Measurements from ENCODE around the gene CHSY1.

CHSY1 gene

DNA sequence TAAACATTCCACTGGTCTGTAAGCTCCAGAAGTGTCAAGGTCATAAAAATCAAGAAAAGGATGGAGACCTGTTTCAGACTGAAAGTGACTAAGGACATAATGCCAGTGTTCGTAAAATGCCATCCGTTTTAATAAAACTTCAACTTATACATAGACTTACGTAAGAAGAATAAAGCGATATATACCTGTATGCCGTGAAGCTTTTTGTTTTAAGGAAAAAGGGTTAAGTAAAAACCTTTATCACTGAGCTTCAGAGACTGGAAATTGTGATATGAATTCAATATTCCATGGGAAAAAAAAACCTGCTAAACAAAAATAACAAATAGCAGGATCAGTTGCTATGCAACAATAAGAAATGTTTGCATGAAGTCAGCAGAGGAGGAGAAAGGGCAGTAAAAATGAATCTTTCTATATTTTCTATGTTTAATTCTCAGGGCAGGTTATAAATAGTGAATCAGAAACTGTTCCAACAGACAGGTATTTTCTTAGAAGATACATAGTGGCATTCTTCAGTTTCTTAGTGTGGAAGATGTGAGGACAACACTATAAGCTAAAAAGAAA, 42.5 kb downstream of the CHSY1 start:
- DNase-seq = no peak

DNA sequence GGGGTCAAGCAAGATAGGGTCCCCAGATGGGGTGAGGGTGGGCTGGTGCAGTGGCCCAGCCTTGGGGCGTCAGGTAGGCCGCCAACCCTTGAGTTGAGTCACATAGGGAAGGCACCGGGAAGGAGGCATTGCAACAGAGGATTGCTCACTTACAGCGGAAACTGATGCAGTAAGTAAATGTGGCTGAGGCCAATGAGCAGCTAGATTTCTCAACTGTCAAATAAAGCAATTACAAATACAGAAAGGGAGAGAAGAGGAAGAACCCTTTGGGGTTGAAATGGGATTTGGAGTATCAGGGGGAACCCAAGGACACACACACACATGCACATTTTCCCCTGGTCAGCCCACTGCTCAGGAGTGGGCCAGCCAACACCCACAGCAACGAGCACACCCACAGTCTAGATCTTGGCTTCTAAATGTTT, 44.0 kb downstream of the CHSY1 start:
- peak; percentile 65 for DNase-seq

DNA sequence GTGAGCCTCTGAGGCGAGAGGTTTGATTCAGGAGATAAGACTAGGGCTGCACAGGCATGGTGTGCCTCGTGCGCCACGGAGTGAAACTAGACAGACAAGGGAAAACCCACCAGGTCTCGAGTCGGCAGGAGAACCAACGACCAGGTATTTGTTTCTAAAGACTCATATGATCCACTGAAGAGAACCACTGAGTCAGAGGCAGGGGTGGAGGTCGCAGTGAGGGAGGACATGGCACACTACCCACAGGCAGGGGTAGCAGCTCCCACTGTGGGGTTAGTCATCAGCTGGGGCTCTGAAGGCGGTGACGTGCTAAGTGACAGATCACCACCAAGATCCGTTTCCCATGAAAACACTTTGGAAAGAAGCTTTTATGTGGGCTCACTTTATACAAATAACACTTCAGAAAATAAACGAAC, 45.7 kb downstream of the CHSY1 start:
- no peak for DNase-seq

DNA sequence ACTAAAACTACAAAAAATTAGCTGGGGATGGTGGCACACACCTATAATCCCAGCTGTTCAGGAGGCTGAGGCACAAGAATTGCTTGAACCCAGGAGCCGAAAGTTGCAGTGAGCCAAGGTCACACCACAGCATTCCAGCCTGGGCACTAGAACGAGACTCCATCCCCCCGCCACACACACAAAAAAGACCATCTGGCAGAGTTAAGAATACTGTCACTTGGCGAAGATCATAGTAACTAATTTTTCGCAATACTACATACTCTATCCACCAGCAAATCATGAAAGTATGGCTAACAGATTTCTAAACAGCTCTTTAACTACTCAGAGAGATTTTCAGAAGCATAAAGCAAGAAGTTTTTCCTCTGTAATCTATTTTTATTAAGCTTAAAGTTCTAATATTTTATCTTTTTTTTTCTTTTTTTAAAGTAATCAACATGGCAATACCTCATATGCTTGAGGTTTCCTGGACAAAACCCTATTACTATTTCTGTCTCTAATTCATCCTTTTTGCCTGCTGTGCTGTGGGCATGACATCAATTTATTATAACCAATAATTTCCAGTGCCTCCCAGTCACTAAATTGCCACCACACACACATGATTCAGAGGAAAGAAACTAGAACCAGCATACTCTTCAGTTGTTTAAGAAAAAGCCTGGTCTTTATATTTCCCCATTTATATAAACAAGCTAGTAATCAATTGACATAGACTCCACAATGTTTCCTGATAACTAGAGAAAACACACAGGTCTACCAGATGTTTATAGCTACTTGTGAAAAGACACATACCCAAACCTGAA, 46.9 kb downstream of the CHSY1 start:
- no peak for DNase-seq

DNA sequence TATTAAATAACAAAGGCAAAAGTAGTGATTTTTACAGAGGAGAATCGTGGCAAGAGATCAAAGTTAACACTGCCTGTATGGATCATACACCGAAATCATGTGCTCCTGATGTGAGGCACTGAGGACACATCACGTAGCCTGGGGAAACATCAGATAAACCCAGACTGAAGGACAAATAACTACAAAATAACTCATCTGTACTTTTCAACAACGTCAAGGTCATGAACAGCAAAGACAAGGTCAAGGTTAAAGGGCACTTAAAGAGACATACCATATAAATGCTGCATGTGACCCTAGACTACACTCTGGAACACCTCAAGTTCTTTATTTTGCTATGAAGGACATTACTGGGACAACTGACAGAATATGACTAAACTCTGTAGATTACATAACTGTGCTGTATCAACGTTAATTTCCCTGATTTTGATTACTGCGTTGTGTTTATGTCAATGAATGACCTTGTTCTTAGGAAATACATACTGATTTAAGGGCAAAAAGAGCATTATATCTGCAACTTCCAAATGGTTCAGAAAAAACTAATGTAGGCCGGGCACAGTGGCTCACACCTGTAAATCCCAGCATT, 48.1 kb downstream of the CHSY1 start:
- DNase-seq = no peak

DNA sequence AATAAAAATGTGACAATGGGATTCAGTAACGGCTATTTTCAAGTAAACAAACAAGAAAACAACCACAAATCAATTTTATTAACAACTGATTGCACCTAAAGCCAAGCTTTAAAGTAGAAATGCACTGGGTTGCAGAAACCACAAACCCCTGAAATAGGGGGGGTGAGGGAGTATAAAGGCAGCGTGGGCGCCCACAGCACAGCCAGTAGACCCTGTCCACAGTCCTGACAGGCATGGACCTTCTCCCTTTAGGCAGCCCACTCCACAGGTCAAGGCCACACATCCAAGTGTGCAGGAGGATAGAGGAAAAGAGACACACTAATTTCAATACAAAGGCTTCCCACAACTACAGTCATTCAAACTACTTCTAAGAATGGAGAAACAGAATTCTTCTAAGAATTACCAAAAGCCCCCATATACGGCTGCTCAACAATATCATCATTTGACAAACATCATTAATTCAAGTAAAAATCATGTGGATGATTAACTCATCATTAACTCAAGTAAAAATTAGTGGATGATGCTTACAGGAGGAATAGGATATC, 48.7 kb downstream of the CHSY1 start:
- no peak for DNase-seq

DNA sequence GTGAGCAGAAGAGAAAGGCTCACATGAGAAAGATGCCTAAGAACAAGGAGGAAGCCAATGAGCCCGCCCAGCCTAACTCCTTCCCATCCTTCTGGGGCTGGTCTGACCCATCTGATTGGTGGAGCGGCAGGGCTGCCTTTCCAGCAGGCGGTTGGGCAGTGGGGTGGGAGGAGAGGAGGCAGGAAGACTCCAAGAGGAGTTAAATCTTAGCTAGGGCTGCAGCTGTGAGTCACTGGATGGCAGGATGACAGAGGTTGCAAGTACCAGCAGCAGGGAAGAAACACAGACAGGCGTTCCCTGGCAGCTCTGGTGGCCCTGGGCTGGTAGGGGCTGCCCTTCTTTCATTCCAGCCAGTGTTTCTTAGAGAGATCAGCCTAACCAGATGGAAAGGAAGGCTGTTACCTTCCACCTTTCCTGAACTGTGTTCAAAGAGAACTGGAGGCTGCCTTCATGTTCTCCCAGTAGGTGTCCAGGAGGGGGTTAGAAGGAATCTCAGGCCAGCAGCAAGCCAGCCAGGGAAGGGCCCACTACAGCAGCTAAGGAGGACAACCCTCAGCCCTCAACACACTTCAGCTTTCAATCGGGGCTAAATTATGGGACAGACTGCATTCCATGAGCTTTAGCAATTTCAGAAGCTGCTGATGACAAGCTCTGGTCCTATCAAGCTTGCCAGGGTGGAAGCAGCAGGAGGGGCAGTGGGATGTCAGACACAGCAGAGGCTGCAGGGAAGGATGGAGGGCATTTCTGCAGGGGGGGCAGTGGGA, 50.3 kb downstream of the CHSY1 start:
- DNase-seq = peak; percentile 100

DNA sequence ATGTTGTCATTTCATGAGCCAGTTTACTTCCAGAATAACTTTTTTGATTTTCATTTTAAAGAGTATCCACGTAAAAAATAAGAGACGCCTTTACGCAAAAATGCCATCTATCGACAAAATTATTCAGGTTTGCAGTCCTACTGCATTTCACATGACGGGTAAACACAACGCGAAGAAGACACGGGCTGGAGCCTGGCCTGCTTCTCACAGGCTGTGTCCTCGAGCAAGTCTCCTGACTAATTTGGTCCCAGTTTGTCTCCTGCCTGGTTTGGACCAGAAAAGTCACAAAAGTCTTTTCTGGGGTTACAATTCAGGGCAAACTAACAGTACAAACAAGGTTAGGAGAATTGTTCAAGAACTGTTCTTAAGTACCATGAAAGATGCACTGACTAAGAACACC, 51.7 kb downstream of the CHSY1 start:
- no peak for DNase-seq

DNA sequence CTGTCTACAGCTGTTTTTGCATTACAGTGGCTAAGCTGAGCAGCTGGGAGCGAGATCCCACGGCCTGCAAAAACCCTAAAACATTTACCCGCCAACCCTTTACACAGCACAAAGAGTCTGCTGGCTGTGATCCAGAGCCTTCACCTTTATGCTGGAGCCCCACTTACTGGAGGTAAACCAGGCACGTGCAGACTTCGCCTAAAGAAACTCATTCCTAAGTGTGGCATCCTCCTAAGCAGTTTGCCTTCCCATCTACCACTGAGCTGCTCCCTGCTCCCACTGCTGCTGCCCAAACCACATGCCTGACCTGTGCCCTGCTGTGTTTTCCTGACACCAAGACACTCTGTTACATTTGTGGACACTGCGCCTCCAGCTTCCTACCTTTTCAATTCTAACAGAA, 53.0 kb downstream of the CHSY1 start:
- DNase-seq = no peak

DNA sequence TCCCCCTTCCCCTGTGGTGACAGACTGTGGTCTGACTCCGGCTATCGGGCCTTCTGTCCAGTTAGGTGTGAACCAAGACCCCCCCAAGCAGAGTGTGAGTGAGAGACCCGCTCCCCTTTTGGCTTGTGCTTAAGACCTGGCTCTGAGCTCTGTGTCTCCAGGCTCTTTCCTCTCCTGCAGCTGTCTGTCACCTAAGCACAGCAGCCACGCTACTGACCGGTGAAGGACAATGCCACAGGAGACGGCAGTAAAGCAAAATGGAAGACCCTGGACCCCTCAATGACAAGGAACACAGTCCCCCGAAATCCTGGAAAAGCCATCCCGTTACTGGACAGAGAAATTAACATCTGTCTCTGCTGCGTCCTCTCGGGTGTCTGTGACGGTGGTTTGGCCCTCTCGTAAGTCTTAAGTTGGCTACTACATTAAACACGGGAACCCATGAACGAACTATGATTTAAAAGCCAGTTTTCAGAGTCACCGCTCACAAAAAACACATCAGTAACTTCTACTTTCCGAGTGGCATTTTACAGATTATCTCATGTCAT, 53.7 kb downstream of the CHSY1 start:
- DNase-seq = no peak

DNA sequence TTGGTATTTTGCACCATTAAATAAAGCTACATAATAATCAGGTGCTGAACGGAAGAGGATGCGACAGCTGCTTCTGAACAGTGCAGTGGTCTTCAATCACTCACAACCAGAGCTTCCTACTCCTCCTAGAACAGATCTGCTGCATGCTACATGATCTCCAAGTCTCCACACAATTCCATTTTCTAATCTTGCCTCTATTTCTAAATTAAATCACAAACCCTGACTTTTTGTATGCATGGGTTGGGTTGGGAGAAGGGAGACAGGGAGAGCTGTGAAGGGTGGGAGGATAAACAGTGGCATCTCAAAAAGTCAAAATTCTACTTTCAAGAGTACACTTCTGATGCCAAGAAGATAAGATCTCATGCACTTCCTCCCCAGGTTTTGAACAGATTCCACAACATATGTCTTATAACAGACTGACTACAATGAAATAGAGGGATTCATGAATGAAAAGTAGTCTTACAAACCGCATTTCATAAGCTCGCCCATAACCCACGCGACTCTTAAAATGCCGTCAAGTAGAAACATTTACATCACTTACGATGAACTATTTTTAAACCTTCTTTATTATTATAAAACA, 57.2 kb downstream of the CHSY1 start:
- no peak for DNase-seq

DNA sequence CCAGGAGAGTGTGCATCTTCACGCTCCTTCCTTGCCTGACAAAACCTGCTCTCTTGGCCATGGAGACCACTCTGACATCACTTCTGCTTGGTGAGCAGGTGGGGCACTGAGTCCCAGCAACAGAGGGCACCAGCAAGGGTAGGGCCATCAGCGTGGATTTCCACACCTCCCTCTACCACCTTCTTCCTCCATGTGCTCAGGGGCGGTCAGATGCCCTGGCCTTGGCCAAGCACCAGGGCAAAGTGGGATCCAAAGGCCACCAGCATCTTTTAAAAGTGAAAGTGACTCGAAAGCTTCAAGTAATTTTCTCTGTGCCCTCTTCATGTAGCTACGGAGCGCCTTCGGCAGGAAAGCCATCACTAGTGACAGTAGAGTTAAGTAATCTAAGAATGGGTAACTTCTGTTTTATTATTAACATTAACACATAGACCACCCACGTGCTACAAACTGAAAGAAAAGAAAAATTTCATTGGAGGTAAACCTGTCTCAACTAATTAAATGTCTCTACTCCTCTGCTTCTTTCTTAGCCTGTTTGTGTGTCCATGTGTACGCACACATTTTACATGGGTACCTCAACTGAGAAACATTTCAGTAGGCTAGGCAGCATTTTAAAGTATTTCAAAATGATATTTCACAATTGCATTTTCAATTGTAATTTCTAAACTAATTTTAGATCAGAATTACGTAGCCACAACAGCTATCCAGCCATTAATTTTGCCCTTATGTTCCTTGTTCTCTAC, 57.9 kb downstream of the CHSY1 start:
- no peak for DNase-seq

DNA sequence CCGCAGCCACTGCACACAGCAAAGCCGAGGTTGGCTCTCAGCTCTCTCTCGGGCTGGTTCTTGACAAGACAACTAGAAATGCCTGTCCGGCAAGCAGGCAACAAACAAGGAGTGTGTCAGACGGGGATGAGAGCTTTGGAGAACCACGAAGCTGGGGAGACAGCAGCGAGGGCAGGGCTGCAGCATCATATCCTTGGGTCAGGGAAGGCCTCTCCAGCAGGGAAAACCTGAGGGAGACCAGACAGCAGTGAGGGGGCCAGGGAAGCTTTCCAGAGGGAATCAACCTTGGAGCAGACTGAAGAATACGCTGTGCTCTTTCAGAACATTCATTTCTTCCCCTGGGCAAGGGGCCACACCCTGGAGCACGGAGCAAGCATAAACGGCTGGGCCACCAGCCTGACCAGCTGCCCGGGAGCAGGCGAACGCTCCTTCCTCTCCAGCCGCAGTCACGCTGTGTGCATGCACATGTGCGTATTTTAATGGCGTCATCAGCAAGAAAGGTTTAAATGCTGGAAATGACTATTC, 58.7 kb downstream of the CHSY1 start:
- DNase-seq = no peak

DNA sequence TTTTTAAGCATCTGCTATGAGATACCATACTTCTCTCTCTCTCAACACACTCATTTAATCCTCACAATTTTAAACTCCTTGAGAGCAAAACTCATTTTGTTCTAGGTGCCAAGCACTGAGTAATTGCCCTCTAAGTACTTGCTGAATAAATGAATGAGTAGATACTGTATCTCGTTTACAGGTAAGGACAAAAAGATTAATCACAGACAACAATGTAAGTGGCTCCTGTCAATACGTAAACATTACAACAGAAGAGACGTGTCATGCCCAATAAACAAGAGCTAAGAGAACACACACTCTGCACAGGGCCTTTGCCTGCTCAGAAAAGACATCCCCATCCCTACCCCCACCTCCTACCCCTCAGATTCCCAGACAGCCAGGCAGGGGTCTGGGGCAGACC, 59.8 kb downstream of the CHSY1 start:
- no peak for DNase-seq

DNA sequence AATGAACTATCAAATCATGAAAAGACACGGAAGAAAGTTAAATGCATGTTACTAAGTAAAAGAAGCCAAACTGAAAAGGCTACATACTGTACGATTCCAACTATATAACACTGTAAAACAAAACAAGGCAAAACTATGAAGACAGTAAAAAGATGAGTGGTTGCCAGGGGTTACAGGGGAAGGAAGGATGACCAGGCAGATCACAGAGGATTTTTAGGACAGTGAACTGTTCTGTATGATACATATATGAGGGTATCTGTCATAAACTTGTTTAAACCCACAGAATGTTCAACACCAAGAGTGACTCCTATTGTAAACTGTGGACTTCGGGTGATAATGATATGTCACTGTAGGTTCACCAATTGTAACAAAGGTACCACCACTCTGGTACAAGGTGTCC, 60.6 kb downstream of the CHSY1 start:
- DNase-seq = no peak

DNA sequence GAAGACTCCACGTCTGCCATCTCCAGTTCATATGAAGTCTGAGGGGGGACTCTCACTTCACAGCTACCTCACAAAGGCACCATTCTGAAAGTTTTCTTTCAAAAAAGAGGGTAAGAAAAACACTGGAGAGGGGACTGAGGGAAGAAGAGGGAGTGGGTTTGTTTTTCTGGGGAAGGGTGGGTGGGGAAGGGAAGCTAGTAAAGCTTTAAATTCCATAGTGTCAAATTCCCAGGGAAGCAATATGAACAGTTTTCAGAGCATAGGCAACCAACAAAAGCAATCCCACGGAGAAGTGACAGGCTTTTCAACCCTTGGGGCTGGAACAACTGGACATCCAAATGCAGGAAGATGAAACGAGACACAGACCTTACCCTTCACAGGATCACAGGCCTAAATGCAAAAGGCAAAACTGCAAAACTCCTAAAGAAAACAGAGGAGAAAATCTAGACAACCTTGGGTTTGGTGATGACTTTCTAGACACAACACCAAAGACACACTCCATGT, 61.7 kb downstream of the CHSY1 start:
- DNase-seq = no peak

DNA sequence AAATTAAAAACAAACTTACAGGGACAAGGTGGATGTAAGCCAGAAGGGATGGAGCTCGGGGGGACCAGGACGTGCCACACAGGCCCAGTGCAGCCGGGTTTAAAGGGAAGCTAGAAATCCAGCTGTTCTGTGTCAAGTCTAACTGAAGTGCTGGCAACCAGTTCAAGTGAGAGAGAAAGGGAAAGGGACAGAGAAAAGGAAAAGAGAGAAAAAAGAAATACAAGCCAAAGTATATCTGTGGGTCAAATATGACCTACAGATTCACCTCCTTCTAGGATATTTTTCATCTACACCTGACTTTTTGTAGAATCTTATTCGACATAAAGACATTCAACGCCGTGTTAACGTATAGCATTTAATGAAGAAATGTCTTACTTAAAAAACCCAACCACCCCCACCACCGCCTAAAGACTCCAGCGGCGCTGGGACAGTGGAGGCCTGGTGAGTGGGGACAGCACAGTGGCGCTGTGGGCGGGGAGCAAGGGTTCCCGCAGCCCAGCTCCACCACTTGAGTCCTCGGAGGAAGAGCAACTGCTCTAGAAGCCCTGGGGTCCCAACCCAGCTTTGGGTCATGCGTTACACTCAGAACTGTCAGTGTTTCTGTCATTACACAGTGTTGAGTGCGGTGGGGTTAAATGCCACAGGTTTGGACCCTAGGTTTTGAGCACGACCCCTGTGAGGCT, 62.3 kb downstream of the CHSY1 start:
- DNase-seq = no peak

DNA sequence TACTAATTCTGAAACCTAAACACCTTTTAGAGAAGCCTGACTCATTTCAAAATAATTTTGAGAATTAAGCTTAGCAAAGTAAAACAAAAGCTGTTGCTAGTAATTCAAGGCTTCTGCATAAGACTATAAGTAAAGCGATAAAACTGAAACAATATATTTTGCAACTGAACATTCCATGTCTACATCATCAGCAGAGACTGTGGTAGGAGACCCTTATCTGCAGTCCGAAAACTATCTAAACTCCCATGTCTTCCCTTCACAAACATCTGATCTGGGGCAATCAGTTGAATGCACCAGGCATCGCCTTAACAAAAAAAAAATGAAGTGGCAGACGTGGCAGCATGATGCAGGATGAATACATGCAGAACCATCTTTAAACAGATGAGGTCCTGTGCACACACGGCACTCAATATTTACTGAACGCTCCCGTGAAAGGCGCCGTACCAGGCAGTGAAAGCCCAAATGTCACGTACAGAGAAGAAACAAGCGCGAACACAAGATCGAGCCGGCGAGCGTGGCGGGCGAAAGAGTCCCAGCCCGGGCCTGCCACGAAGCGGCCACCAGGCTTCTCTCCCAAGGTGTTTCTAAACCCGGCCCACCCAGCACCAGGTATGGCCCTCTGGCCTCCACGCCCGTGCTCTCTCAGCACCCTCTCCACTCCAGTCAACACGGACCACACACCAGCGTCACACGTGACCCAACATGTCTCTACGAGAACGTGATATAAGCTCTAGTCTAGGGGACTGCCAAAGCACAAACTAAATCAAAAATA, 63.0 kb downstream of the CHSY1 start:
- DNase-seq = peak; percentile 89

DNA sequence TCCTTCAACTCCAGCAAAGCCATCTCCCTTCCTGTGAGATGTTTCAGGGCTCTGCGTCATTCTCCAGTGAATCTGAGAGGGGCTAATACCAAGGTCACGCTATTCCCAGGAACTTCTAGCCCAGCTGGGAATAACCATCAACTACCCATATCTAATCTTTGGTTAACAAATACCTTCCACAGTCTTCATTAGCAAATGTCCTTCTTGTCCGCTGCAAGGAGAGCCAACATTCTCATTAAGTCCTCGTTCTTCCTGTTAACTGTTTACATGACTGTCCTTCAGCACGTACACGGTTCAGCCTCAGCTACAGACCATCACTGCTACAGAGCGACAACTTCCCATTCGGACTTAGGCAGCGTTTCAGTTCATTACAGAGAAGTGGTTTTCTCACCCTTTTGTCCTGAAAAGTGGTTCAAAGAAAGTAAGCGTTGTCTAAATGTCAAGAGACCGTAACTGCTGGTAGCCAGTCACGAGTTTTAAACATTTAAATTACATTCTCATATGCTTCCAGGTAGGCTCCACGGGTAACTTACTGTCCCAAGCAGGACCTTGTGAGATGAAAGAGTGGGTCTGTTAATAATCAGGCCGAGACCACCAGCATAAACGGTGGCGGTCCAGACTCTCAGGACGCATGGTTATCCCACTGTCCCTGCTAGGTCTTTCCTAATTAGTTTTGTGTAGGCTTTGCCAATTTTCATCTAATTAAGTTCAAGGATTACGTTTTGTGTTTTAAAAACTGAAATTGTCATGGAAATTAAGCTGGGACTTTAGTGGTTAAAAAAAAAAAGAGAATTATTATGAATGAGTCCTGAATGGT, 63.8 kb downstream of the CHSY1 start:
- DNase-seq = peak; percentile 71
